Cardiac fibroblast (primary cell): Measurements from ENCODE around the gene RBM28.

Experiments used
- DNase-seq, 2 donors: peaks; one replicate each; pipeline versions ENCODE4 v3.0.0 to v3.0.0-alpha.2; 2010; ENCODE audit warnings: low read depth in 2 of 2
- H3K4me3 ChIP-seq, 2 donors: replicated peaks in 1 of 2; 1 replicate in 1 of 2; 2 replicates in 1 of 2; pipeline ENCODE4 v1.5.1; 2011; ENCODE audit warnings: low read depth in 2 of 2, low read length in 2 of 2, mild to moderate bottlenecking in 2 of 2, moderate library complexity in 1 of 2
- TF ChIP-seq, protein P1 (sequence below): IDR thresholded peaks from one replicate; pipeline ENCODE4 v1.5.1; 2011; ENCODE audit warnings: low read depth, mild to moderate bottlenecking, low read length, inconsistent platforms

Gene RBM28

DNA sequence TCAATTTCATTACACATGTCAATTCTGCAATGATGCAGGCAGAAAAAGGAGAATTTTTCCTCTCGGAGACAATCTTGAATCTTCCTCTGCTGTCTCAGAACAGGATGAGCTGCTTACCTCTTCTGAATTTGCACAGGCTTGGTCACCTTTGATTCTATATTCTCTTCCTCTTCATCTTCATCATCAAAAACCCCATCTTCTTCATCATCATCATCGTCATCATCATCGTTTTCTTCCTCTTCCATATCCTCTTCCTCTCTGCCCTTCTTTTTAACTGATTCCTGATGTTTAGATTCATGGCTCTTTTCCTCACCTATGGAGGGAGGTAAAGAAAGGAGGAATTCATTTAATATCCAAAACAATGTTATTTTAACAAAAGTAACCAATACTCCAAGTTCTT lies 8.0 kb downstream of the RBM28 start:
- no peak overlapping the region for H3K4me3 ChIP-seq
- DNase-seq, result no peak
- TF ChIP-seq, protein P1, sequence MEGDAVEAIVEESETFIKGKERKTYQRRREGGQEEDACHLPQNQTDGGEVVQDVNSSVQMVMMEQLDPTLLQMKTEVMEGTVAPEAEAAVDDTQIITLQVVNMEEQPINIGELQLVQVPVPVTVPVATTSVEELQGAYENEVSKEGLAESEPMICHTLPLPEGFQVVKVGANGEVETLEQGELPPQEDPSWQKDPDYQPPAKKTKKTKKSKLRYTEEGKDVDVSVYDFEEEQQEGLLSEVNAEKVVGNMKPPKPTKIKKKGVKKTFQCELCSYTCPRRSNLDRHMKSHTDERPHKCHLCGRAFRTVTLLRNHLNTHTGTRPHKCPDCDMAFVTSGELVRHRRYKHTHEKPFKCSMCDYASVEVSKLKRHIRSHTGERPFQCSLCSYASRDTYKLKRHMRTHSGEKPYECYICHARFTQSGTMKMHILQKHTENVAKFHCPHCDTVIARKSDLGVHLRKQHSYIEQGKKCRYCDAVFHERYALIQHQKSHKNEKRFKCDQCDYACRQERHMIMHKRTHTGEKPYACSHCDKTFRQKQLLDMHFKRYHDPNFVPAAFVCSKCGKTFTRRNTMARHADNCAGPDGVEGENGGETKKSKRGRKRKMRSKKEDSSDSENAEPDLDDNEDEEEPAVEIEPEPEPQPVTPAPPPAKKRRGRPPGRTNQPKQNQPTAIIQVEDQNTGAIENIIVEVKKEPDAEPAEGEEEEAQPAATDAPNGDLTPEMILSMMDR, result no peak

DNA sequence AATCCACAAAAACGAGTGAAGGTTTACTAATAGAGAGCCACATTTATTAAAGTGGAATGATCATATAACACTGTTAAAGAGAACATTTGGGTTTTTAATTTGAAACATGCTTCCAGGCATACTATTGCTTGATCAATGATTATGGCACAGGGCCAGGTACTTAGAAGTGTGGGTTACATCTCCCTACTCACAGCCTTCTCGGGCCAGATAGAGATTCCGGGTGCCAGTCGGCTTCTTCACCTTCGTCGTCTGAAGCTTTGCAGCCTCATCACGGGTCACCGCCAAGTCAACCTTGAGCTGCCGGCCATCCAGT lies 19.4 kb downstream of the RBM28 start:
- TF ChIP-seq, protein P1, result no peak
- no peak overlapping the region for H3K4me3 ChIP-seq
- no peak for DNase-seq

DNA sequence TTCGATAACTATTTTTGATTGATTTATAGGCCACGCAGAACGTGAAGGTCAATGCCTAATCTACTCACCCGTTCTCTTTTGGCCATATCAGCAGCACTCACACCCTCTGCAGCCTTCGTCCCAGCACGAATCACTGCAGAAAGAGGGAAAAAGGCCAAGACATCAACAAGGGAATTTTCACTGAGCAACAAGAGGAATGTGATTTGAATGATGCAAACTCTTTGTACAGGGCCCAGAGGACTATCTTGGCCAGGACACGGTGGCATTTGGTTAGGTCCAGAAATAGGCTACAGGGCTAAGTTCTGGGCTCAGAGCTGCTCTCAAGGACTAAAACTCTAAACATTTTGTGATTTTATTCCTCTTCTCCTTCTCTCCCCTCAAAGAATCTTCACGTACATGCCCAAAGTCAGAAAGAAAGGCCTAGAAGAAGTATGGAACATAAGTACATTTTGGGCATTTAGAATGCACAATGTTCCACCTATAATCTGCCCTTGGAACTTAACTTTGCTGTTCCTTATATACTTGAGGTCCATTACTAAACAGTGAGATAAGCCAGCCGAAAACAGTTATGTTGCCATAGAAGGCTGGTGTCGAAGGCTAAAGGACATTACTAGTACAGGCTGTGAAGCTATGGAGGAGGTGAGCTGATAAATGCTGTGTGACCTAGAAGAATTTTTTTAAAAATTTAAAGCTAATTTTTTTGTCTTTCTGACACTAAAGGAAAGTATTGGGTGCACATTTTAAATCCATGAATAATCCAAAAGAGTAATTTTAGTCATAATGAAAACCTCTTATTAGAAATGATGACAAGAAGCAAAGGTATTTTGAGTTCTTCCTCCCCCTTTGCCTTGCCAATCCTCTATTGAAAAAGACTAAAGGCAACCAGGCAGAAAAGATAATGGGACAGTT lies 20.0 kb downstream of the RBM28 start:
- TF ChIP-seq, protein P1, result no peak
- DNase-seq, result peak; percentile 15 to 29

DNA sequence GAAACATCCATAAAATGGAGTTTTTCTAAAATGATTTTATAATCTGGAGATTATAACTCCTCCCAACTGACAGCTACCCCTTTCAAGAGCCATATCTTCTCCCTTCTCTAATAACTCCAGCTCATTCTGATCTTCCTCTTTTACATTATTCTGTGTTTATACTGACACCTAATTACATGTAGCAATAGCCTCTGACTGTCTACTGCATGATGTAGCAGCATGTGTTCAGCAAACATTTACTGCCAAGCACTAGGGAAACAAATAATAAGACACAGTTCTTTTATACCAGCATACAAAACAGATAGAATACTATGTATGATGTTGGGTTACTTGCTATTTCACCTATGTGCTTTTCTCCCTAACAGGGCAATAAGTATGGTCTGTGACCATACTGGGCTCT lies 20.7 kb downstream of the RBM28 start:
- TF ChIP-seq, protein P1, result no peak
- no peak for DNase-seq
- H3K4me3 ChIP-seq, result no peak overlapping the region

More for the DNA sequence above, 20.0 kb downstream of the RBM28 start:
- H3K4me3 ChIP-seq, result no peak overlapping the region

DNA sequence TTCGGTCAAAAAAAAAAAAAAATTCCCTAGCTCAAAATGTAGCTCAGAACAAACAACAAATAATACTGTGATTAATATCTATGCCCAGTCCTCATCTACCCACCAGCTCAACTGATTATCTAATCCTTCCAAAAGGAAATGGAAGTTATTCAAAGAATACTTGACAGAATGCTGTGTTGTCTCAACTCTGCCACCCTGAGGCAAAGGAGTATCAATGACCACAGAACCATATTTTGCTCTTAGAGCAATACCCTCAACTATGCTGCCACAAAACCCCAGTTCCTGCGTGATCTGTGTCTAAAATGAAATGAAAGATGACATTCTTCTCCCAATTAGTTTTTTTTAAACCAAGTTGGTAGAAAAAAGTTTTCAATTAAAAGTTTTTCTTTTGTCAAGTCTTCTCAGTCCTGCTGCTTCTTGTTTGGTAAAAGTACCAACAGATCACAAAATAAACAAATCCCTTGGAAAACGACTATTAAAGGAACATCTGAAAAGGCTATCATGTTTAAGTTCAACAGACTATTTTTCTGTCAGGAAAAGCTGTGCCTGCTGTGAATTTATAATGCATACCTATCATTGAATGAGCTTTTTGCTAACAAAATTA lies 21.6 kb downstream of the RBM28 start:
- peak; percentile 63 to 67 for DNase-seq
- TF ChIP-seq, protein P1, result peak; percentile 58
- H3K4me3 ChIP-seq, result no peak overlapping the region

DNA sequence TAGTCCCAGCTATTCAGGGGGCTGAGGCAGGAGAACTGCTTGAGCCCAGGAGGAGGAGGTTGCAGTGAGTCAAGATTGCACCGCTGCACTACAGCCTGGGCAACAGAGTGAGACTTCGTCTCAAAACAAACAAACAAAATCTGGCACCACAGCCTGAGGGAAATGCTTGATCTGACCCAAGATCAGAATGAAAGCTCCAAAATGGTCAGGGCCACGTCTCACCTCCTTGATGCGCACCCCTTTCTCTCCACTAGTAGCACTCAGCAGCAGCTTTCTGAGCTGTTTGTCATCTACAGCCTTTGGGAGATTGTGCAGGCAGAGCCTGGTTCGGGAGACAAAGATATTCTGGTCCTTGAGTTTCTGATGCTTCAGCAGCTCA lies 22.7 kb downstream of the RBM28 start:
- H3K4me3 ChIP-seq, result no peak overlapping the region
- DNase-seq, result no peak
- TF ChIP-seq, protein P1, result no peak
